MM.1S (cell line): ENCODE results near the gene KCNK2.

Experiments used
- EZH2 ChIP-seq: fragments of 300-600 bp; sonication (generic); optimal IDR thresholded peaks from 2 replicates; pipeline ENCODE3; 2017; ENCODE audit warnings: low read depth, mild to moderate bottlenecking, antibody characterized with exemption, low read length, mixed read lengths
- EZH2phosphoT487 ChIP-seq: fragments of 300-600 bp; sonication (generic); IDR thresholded peaks from 2 replicates; pipeline ENCODE4 v1.6.1; 2018; ENCODE audit warnings: antibody characterized with exemption, low read length
- TF ChIP-seq, protein P1 (sequence below): fragments of 300-600 bp; sonication (generic); IDR thresholded peaks from 2 replicates; pipeline ENCODE4 v1.5.1; 2016; ENCODE audit warnings: antibody characterized with exemption, low read length, mixed read lengths

DNA sequence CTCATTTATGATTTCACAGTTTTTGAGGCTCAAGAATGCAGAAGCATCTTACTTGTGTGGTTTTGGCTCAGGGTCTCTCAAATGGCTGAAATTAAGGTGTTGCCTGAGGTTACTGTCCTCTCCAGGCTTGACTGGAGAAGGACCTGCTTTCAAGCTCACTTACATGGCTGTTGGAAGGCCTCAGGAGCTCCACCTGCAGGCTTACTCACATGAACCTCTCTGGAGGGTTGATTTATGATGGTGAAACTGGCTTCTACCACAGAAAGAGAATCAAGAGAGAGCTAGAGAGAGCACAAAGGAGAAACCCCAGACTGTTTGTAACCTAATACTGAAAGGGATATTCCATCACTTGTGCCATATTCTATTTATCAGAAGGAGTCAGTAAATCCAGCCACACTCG is 6.2 kb upstream of the KCNK2 start:
- TF ChIP-seq, protein P1, sequence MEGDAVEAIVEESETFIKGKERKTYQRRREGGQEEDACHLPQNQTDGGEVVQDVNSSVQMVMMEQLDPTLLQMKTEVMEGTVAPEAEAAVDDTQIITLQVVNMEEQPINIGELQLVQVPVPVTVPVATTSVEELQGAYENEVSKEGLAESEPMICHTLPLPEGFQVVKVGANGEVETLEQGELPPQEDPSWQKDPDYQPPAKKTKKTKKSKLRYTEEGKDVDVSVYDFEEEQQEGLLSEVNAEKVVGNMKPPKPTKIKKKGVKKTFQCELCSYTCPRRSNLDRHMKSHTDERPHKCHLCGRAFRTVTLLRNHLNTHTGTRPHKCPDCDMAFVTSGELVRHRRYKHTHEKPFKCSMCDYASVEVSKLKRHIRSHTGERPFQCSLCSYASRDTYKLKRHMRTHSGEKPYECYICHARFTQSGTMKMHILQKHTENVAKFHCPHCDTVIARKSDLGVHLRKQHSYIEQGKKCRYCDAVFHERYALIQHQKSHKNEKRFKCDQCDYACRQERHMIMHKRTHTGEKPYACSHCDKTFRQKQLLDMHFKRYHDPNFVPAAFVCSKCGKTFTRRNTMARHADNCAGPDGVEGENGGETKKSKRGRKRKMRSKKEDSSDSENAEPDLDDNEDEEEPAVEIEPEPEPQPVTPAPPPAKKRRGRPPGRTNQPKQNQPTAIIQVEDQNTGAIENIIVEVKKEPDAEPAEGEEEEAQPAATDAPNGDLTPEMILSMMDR = peak; percentile 39
- TF ChIP-seq EZH2phosphoT487 = no peak
- TF ChIP-seq EZH2 = no peak
